Immature natural killer cell (primary cell): ENCODE measurements around the gene ADPRS. TPM values are rescaled to one million over a fixed set of nuclear protein-coding genes. Genes with fewer than 3 reads are reported as not detected.

Source experiments
- DNase-seq, 3 donors: peaks; one replicate each; pipeline ENCODE4 v3.0.0; 2022; ENCODE audit warnings: mixed read lengths in 1 of 3
- H3K27ac Mint-ChIP-seq, 6 donors: one replicate each; pipeline ENCODE4 v1.8.0; 2020; ENCODE audit warnings: mixed read lengths in 6 of 6, mild to moderate bottlenecking in 5 of 6, inconsistent platforms in 4 of 6, moderate library complexity in 3 of 6
- H3K27me3 Mint-ChIP-seq, 3 donors: one replicate each; pipeline ENCODE4 v1.8.0; 2020 to 2021; ENCODE audit warnings: low read depth in 3 of 3, mild to moderate bottlenecking in 3 of 3, mixed read lengths in 3 of 3, moderate library complexity in 3 of 3, inconsistent platforms in 1 of 3
- H3K36me3 Mint-ChIP-seq, 3 donors: one replicate each; pipeline ENCODE4 v1.8.0; 2020; ENCODE audit warnings: mixed read lengths in 3 of 3, inconsistent platforms in 2 of 3, mild to moderate bottlenecking in 2 of 3
- H3K4me1 Mint-ChIP-seq, 2 donors: one replicate each; pipeline ENCODE4 v1.8.0; 2020; ENCODE audit warnings: inconsistent platforms in 2 of 2, mild to moderate bottlenecking in 2 of 2, mixed read lengths in 2 of 2, moderate library complexity in 1 of 2
- H3K4me3 Mint-ChIP-seq, 5 donors: one replicate each; pipeline ENCODE4 v1.8.0; 2020; ENCODE audit warnings: mild to moderate bottlenecking in 5 of 5, mixed read lengths in 5 of 5, inconsistent platforms in 3 of 5, moderate library complexity in 3 of 5
- H3K9me3 Mint-ChIP-seq, 6 donors: one replicate each; pipeline ENCODE4 v1.8.0; 2020; ENCODE audit warnings: mild to moderate bottlenecking in 6 of 6, mixed read lengths in 6 of 6, inconsistent platforms in 4 of 6, moderate library complexity in 3 of 6
- polyA plus RNA-seq, 3 donors: library from polyadenylated mRNA; unstranded; fragments of 300-500 nt; fragmentation: Illumina TruSeq; gene quantifications; one replicate each; pipeline ENCODE4 v1.2.3, GENCODE V29; 2021

Gene ADPRS
- polyA plus RNA-seq, 3 donors from 2014 or later = 15.7 to 28.4 (median 26.5) TPM

DNA sequence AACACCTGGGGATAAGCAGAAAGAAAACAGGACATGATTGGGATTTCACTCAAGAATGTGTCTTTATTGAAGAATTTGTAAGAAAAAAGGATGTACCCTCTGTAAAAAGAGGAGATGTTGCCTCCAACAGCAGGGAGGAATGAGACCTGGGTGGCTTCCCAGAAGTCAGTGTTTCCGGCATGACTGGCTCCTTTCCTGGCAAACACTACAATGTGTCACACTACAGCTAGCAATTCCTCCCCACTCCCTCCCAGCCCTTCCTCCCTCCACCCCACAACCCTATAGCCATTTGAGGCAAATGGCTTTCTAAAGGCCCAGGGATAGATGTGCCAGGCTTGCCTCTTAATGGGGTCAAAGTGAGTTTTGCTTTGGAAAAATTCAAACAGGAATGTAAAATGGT lies 47.8 kb downstream of the ADPRS start:
- Mint-ChIP-seq H3K27ac (no peak overlapping the region), H3K27me3 (peaks cover 0 to 4% (median 0%) of the 10 kb centered on the region in 3 donors), H3K9me3 (no peaks in the 10 kb centered on the region), H3K36me3 (peaks cover 5 to 15% (median 7%) of the 10 kb centered on the region in 3 donors), H3K4me1 (peaks cover 2 to 12% of the 10 kb centered on the region in 2 donors), H3K4me3 (no peak overlapping the region)
- DNase-seq = no peak

DNA sequence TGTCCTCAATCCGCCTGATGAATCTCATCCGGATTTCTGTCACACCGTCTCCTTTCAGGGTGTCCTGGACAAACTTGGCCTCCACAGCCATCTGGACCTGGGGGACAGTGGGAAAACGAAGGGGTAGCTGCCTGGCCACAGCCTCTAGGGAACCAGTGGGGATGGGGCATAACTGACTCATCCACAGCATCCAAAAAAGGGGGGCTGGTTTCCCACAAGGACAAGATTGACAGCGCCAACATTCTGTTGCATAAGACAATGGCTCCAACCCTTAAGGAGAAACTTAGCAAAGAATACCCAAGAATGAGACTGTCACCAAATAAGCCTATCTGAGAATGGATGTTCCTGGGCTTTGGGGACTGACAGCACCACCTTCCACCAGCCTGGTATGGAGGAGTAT lies 48.5 kb downstream of the ADPRS start:
- Mint-ChIP-seq H3K9me3 (no peaks in the 10 kb centered on the region), H3K27ac (no peak overlapping the region), H3K27me3 (peaks cover 0 to 3% (median 0%) of the 10 kb centered on the region in 3 donors), H3K4me3 (no peak overlapping the region), H3K4me1 (peaks cover 2 to 18% of the 10 kb centered on the region in 2 donors), H3K36me3 (peaks cover 5 to 15% (median 7%) of the 10 kb centered on the region in 3 donors)
- DNase-seq = no peak

DNA sequence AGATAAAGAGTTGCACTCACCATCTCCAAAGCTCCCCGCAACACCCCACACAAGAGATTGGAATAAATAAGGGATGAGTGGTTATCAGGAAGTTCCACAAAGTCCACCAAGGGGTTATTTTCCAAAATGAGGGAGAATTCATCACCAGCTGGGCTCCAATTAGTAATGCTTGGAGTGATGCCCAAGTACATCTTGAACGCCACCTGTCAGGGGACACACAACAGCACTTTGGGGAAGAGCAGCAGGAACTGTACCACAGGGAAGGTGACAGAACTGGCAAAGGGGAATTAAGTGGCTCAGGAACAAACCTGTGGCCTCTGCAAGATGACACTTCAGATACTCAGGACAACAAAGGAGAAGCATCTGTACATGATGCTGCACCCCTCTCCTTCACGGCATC lies 49.1 kb downstream of the ADPRS start:
- Mint-ChIP-seq H3K9me3 (no peaks in the 10 kb centered on the region), H3K4me1 (peaks cover 2 to 20% of the 10 kb centered on the region in 2 donors), H3K27me3 (peaks cover 0 to 2% (median 0%) of the 10 kb centered on the region in 3 donors), H3K36me3 (peaks cover 5 to 15% (median 7%) of the 10 kb centered on the region in 3 donors), H3K27ac (peak overlapping the region in 1 of 6 donors; percentile 40), H3K4me3 (no peak overlapping the region)
- DNase-seq = no peak

DNA sequence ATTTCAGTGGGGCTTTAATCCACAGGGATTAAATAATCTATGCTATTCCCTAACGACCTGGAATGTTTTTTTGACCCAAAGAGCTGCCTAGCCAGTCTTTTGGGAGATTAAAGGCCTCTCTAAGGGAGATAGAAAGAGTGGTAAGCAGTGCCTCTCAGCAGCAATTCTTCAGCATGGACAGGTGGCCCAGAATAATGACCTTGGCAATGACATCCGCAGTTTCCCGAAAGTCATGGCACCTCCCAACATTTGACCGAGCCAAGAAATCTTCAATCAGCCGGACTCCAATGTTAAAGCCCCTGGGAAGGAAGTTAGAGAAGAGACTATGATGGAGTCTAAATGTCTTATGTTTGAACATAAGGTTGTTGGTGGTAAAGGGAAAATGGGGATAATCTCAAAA lies 50.8 kb downstream of the ADPRS start:
- no peaks in the 10 kb centered on the region for H3K27me3 Mint-ChIP-seq
- H3K9me3 Mint-ChIP-seq = no peaks in the 10 kb centered on the region
- H3K27ac Mint-ChIP-seq = no peak overlapping the region
- no peak overlapping the region for H3K4me3 Mint-ChIP-seq
- DNase-seq = no peak
- peaks cover 6 to 20% of the 10 kb centered on the region in 2 donors for H3K4me1 Mint-ChIP-seq
- H3K36me3 Mint-ChIP-seq = peaks cover 5 to 15% (median 7%) of the 10 kb centered on the region in 3 donors

DNA sequence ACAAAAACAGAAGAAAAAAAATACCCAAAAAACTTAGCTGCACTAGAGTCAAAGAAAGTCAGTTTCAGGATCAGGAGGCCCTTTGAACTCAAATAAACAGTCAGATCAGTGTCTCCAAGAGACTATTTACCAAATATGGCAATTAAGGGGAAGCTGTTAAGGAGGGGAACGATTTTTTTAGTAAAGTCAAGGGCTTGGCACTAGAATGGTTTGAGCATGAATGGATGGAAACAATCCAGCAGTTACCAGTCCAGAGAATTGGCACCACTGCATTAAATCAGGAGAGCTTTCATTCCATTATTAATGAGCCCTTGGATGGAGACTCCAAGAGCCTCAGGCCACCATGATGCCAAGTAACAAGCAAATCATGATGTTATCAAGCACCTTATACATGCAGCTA lies 53.4 kb downstream of the ADPRS start:
- H3K27me3 Mint-ChIP-seq = peaks cover 0 to 2% (median 0%) of the 10 kb centered on the region in 3 donors
- peaks cover 3 to 11% (median 5%) of the 10 kb centered on the region in 3 donors for H3K36me3 Mint-ChIP-seq
- H3K4me3 Mint-ChIP-seq = no peak overlapping the region
- H3K4me1 Mint-ChIP-seq = peaks cover 11 to 25% of the 10 kb centered on the region in 2 donors
- no peaks in the 10 kb centered on the region for H3K9me3 Mint-ChIP-seq
- no peak overlapping the region for H3K27ac Mint-ChIP-seq
- no peak for DNase-seq

DNA sequence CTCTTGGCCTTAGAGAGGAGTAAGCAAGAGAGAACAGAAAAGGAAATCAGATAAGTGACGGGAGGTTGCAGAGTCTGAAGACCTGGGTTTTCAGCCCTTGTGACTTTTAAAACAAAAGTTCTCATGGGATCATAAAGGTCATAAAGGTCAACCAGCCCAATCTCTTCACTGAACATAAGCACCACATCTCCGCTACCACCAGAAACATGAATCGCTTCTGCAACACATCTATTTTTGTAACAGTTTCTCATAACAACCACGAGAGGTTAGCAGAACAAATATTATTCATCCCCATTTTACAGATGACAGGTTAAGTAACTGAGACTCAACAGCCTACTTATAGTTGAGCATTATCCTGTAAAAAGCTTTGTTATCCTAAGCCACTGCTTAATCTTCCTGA lies 54.7 kb downstream of the ADPRS start:
- no peak overlapping the region for H3K4me3 Mint-ChIP-seq
- DNase-seq = no peak
- peaks cover 2 to 3% (median 2%) of the 10 kb centered on the region in 3 donors for H3K36me3 Mint-ChIP-seq
- peaks cover 20 to 36% of the 10 kb centered on the region in 2 donors for H3K4me1 Mint-ChIP-seq
- no peaks in the 10 kb centered on the region for H3K9me3 Mint-ChIP-seq
- H3K27me3 Mint-ChIP-seq = peaks cover 0 to 2% (median 1%) of the 10 kb centered on the region in 3 donors
- H3K27ac Mint-ChIP-seq = peak overlapping the region in 1 of 6 donors; percentile 20

Other genes starting within 250 kb of the ADPRS start
- 1 to 10 TPM; 6.3 to 9.9 (median 7.0) TPM for gene AGO1, start 205.7 kb upstream of the ADPRS start, polyA plus RNA-seq
- gene AGO3, start 157.8 kb upstream of the ADPRS start, polyA plus RNA-seq = 10 to 100 TPM in 1 of 3 donors, 1 to 10 TPM in 2; 6.9 to 12.8 (median 9.3) TPM
- not detected for gene TEKT2, start 4.8 kb upstream of the ADPRS start, polyA plus RNA-seq
- gene COL8A2, start 36.3 kb downstream of the ADPRS start, polyA plus RNA-seq = under 1 TPM in 1 of 3 donors, not detected in 2; 0.12 TPM
- gene TRAPPC3, start 60.6 kb downstream of the ADPRS start, polyA plus RNA-seq = 100 to 1,000 TPM; 113 to 219 (median 129) TPM
- 10 to 100 TPM; 12.4 to 41.9 (median 17.9) TPM for gene MAP7D1, start 67.3 kb downstream of the ADPRS start, polyA plus RNA-seq
- 100 to 1,000 TPM in 1 of 3 donors, 10 to 100 TPM in 2; 61.6 to 103 (median 70.7) TPM for gene THRAP3, start 135.6 kb downstream of the ADPRS start, polyA plus RNA-seq
- under 1 TPM in 2 of 3 donors, not detected in 1; 0.26 to 0.96 TPM for gene SH3D21, start 217.5 kb downstream of the ADPRS start, polyA plus RNA-seq
- gene EVA1B, start 234.8 kb downstream of the ADPRS start, polyA plus RNA-seq = 10 to 100 TPM in 2 of 3 donors, 1 to 10 TPM in 1; 8.8 to 29.2 (median 11.1) TPM